AG04450 (cell line): Measurements from ENCODE around the gene SNRNP200. TPM values are rescaled to one million over a fixed set of nuclear protein-coding genes. Genes with fewer than 3 reads are reported as not detected.

ENCODE experiments used
- CTCF ChIA-PET: fragments of 300-600, 350-600 bp; formaldehyde crosslinking; extraction: SDS; loops from one replicate; lab custom pipeline; 2022; ENCODE audit warnings: antibody characterized with exemption, inconsistent platforms; lab: Charles Lee
- POLR2A ChIA-PET: fragments of 350-600 bp; formaldehyde crosslinking; extraction: SDS; loops from one replicate; lab custom pipeline; 2021; ENCODE audit warnings: antibody characterized with exemption, inconsistent platforms; lab: Yijun Ruan, JAX
- DNase-seq: peaks from one replicate; pipeline ENCODE4 v3.0.0-alpha.2; 2011; ENCODE audit warnings: low read depth, low spot score
- H3K27ac ChIP-seq: one replicate; pipeline ENCODE4 v1.5.1; 2012; ENCODE audit warnings: low read depth, low read length, control low read depth
- H3K27me3 ChIP-seq: one replicate; pipeline ENCODE4 v1.6.0; 2012; ENCODE audit warnings: low read length; ENCODE audit not compliant: control insufficient read depth, insufficient read depth
- H3K4me3 ChIP-seq: 2 replicates; pipeline ENCODE4 v1.5.1; 2011; ENCODE audit warnings: mild to moderate bottlenecking, low read depth, low read length, control low read depth
- H3K9me3 ChIP-seq: 2 replicates; pipeline ENCODE4 v1.5.1; 2012; ENCODE audit warnings: low read length; ENCODE audit not compliant: control insufficient read depth, insufficient read depth
- CTCF ChIP-seq: IDR thresholded peaks from 2 replicates; pipeline ENCODE4 v1.5.1; 2011; ENCODE audit warnings: low read depth, low read length, control low read depth, inconsistent platforms
- polyA plus RNA-seq: library from polyadenylated mRNA; depleted of rRNA; stranded (reverse); fragments of >200 nt; gene quantifications from 2 replicates; pipeline ENCODE4 v1.2.3, GENCODE V29; 2011

The SNRNP200 gene
- polyA plus RNA-seq, 1 experiment: 99.0 TPM

- POLR2A ChIA-PET: no interaction called here
- DNase-seq: no peak
- H3K27me3 ChIP-seq: no peaks in the 10 kb centered on the region
- CTCF ChIA-PET: no interaction called here
- no peak overlapping the region for H3K4me3 ChIP-seq
- no peak for TF ChIP-seq CTCF
- 0 out of 2 replicates have a peak, but pooled peaks cover 4% of the 10 kb centered on the region for H3K9me3 ChIP-seq
- no peak overlapping the region for H3K27ac ChIP-seq
These were observed 61.5 kb downstream of the SNRNP200 start for GRCh38 chr2:96243843-96244242.

DNA sequence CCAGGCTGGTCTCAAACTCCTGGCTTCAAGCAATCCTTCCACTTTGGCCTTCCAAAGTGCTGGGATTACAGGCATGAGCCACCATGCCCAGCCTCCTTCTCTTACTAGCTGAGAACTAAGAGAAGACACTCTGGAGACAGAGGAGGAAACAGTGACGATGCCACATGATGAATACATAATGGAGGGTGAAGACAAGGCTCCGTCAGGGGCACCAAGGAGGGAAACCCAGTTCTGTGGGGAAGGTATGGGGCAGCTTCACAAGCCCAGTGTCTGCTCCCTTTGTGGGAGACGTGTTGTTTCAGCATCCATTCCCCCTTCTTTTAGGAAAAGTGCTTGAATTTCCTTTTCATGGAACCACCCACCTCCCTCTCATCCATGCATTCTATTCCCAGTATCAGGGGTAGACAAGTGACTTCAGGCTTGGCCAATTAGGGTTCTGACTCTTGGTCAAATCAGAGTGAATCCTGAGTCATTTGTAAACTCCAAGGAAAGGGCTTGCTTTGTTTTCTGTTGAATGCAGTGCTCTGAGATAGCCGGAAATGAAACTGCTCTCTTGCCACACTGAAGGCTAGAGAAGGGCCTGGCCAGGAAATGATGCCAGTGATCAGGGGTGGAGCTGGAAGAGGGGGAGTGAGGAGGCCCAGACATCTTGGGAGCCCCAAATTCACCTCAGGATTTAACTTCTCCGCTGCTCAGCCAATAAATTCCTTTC lies 63.3 kb downstream of the SNRNP200 start:
- TF ChIP-seq CTCF: no peak
- POLR2A ChIA-PET: interaction anchor here (0.6 kb wide), 1 partner anchor 14 kb away, joined by 3 read pairs; no protein-coding TSS in a partner anchor
- Histone ChIP-seq H3K4me3 (no peak overlapping the region), H3K27me3 (no peaks in the 10 kb centered on the region), H3K9me3 (0 out of 2 replicates have a peak, but pooled peaks cover 4% of the 10 kb centered on the region), H3K27ac (peak overlapping the region; percentile 73)
- DNase-seq: peak; percentile 39
- CTCF ChIA-PET: no interaction called here

GRCh38 chr2:96241227-96241626 lies 64.1 kb downstream of the SNRNP200 start:
- TF ChIP-seq CTCF: no peak
- H3K27me3 ChIP-seq: no peaks in the 10 kb centered on the region
- ChIA-PET CTCF (no interaction called here), POLR2A (no interaction called here)
- H3K27ac ChIP-seq: no peak overlapping the region
- no peak overlapping the region for H3K4me3 ChIP-seq
- 0 out of 2 replicates have a peak, but pooled peaks cover 4% of the 10 kb centered on the region for H3K9me3 ChIP-seq
- DNase-seq: no peak

DNA sequence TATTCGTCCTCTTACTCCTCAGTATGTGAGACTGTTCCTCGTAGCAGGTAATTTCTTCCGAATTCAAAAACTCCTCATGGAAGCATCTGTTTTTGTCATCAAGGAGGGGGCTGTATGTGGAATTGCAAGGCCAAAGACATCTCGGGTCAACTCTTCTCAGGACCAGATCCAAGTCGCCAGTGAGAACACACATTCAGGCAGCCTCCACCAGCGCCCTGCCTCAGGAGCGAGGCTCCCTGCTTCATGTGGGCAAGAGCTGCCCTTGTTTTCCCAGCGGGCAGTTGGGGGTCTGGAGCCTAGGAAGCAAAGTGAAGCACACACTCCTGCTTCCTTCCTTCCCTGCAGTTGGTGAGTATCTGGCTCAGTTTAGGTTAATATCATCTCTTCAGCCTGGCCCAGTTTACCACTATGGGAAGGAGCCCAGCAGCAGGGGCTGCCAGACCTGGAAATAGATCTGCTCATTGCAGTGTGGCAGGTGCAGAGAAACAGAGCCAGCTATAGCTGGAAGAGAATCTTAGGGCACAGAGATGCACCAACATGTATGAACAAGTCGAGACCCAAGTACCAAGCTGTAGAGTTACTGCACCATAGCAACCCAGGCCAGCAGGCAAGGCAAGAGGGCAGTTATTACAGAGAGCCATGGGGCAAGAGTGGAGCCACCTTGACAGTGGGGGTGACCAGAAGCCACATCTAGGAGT lies 64.9 kb downstream of the SNRNP200 start:
- Histone ChIP-seq H3K27ac (no peak overlapping the region), H3K9me3 (0 out of 2 replicates have a peak, but pooled peaks cover under 1% of the 10 kb centered on the region), H3K27me3 (no peaks in the 10 kb centered on the region), H3K4me3 (no peak overlapping the region)
- DNase-seq: no peak
- ChIA-PET CTCF (no interaction called here), POLR2A (no interaction called here)
- TF ChIP-seq CTCF: no peak

DNA sequence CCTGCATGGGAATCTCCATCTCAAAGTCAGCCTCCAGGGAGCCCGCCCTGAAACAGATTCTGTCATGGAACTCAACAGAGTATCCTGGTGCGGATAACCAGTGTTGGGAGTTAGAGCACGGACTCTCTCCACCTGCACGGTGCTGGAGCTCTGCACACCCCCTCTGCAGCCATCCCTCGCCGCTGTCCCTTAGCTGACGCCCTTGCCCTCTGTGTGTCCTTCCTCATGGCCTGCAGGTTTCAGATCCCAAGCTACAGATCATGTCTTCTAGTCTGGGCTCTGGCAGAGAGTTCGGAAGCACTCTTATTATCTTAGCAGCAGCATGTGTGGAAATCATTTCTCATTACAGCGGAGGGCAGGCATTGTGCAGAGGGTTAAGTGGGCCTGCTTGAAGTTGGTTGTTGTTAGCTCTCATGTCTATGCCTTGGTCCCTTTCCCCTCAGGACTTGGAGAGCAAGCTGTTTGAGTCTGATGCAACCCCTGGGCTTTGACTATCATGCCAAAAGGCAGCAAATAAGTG lies 65.5 kb downstream of the SNRNP200 start:
- Histone ChIP-seq H3K9me3 (no peaks in the 10 kb centered on the region), H3K27me3 (no peaks in the 10 kb centered on the region), H3K27ac (no peak overlapping the region), H3K4me3 (no peak overlapping the region)
- ChIA-PET POLR2A (no interaction called here), CTCF (no interaction called here)
- DNase-seq: no peak
- TF ChIP-seq CTCF: no peak
